ENCODE measurements around the gene KCNH8. TPM values are rescaled to one million over a fixed set of nuclear protein-coding genes. Genes with fewer than 3 reads are reported as not detected.

Gene KCNH8
- total RNA-seq, 1 experiment from 2014 or later: 0.12 TPM

GRCh38 chr3:19506171-19506570, 357.9 kb downstream of the KCNH8 start:
- Histone ChIP-seq H3K4me1 (ENCODE audit: control insufficient read depth in 1 of 2, insufficient read depth in 2 of 2, low read length in 2 of 2) (no peaks in the 10 kb centered on the region), H3K27ac (ENCODE audit: low read depth, low read length) (no peak overlapping the region), H4K20me1 (ENCODE audit: insufficient read depth) (no peaks in the 10 kb centered on the region), H3K4me3 (replicated peaks in 1 of 2; ENCODE audit: low read depth in 1 of 2, low read length in 2 of 2) (no peak overlapping the region), H3K79me2 (ENCODE audit: insufficient read depth, low read length) (no peaks in the 10 kb centered on the region), H3K36me3 (ENCODE audit: control insufficient read depth in 1 of 2, insufficient read depth in 2 of 2, low read length in 2 of 2) (no peaks in the 10 kb centered on the region), H3K27me3 (ENCODE audit: insufficient read depth, low read length) (no peaks in the 10 kb centered on the region), H3K9me3 (ENCODE audit: control insufficient read depth in 1 of 2, insufficient read depth in 1 of 2, low read depth in 1 of 2, low read length in 2 of 2) (peaks cover 0 to 6% of the 10 kb centered on the region in 2 experiments; a peak in 1 of 4 replicates), H2AFZ (ENCODE audit: low read depth, low read length, poor library complexity, severe bottlenecking) (no peak overlapping the region), H3K9me2 (ENCODE audit: insufficient read depth) (no peaks in the 10 kb centered on the region), H3K9ac (ENCODE audit: low read length) (no peak overlapping the region), H3K4me2 (ENCODE audit: low read length) (no peak overlapping the region)
- DNase-seq (ENCODE audit: low read depth, low spot score) (no peak), ATAC-seq (no peak)
- CTCF ChIA-PET: no interaction called here
- POLR2A ChIA-PET: no interaction called here
- intact Hi-C loops (cut with micrococcal nuclease): no loop called here
- TF ChIP-seq, protein P1, sequence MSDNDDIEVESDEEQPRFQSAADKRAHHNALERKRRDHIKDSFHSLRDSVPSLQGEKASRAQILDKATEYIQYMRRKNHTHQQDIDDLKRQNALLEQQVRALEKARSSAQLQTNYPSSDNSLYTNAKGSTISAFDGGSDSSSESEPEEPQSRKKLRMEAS (IDR thresholded peaks at IDR 0.05): no peak
- no peak for TF ChIP-seq FOSL1 (IDR thresholded peaks at IDR 0.05; ENCODE audit: low read depth)
- no peak for TF ChIP-seq JUND (IDR thresholded peaks at IDR 0.05)
- TF ChIP-seq ZFX (IDR thresholded peaks at IDR 0.05): no peak
- no peak for TF ChIP-seq CBX3 (IDR thresholded peaks at IDR 0.05; ENCODE audit: low read depth)
- no peak for TF ChIP-seq POLR2AphosphoS5 (IDR thresholded peaks at IDR 0.05; ENCODE audit: low read depth, low read length)
- no peak for TF ChIP-seq SP1 (IDR thresholded peaks at IDR 0.05; ENCODE audit: low read depth)
- TF ChIP-seq, protein P2, sequence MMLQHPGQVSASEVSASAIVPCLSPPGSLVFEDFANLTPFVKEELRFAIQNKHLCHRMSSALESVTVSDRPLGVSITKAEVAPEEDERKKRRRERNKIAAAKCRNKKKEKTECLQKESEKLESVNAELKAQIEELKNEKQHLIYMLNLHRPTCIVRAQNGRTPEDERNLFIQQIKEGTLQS (IDR thresholded peaks at IDR 0.05): no peak
- no peak for TF ChIP-seq SIN3A (IDR thresholded peaks at IDR 0.05; ENCODE audit: low read depth)
- no peak for TF ChIP-seq ELF1 (IDR thresholded peaks at IDR 0.05; ENCODE audit: borderline replicate concordance, low read depth)
- TF ChIP-seq, protein P3, sequence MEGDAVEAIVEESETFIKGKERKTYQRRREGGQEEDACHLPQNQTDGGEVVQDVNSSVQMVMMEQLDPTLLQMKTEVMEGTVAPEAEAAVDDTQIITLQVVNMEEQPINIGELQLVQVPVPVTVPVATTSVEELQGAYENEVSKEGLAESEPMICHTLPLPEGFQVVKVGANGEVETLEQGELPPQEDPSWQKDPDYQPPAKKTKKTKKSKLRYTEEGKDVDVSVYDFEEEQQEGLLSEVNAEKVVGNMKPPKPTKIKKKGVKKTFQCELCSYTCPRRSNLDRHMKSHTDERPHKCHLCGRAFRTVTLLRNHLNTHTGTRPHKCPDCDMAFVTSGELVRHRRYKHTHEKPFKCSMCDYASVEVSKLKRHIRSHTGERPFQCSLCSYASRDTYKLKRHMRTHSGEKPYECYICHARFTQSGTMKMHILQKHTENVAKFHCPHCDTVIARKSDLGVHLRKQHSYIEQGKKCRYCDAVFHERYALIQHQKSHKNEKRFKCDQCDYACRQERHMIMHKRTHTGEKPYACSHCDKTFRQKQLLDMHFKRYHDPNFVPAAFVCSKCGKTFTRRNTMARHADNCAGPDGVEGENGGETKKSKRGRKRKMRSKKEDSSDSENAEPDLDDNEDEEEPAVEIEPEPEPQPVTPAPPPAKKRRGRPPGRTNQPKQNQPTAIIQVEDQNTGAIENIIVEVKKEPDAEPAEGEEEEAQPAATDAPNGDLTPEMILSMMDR (IDR thresholded peaks at IDR 0.05 in 2 of 3, conservative IDR thresholded peaks at IDR 0.05 in 1 of 3; ENCODE audit: borderline replicate concordance in 1 of 3, insufficient read depth in 1 of 3, low read depth in 2 of 3, low read length in 2 of 3): no peak
- TF ChIP-seq RAD21 (IDR thresholded peaks at IDR 0.05; ENCODE audit: low read depth): no peak
- TF ChIP-seq REST (IDR thresholded peaks at IDR 0.05; ENCODE audit: low read depth): no peak
- TF ChIP-seq SRF (IDR thresholded peaks at IDR 0.05; ENCODE audit: low read depth): no peak
- no peak for TF ChIP-seq TCF7L2 (IDR thresholded peaks at IDR 0.05; ENCODE audit: borderline replicate concordance, extremely low read depth, insufficient read depth, insufficient read length)
- TF ChIP-seq EZH2 (IDR thresholded peaks at IDR 0.05): no peak
- TF ChIP-seq YY1 (IDR thresholded peaks at IDR 0.05; ENCODE audit: extremely low read depth, insufficient replicate concordance, low read depth, low read length): no peak
- no peak for TF ChIP-seq CEBPB (IDR thresholded peaks at IDR 0.05; ENCODE audit: low read depth)
- RAD21 ChIA-PET (ENCODE audit: low non-redundant PET in 1 of 2, low total read pairs in 2 of 2, uncharacterized antibody in 2 of 2, unreplicated experiment in 2 of 2): no interaction called here
- no TSS peak for BruUV-seq (replicated peaks)

Data from HCT116 (cell line).